GM12878 (cell line): ENCODE results near the gene LMX1A. TPM values are rescaled to one million over a fixed set of nuclear protein-coding genes. Genes with fewer than 3 reads are reported as not detected.

Experiments used
- ATAC-seq: fragments of 200-7000 bp; cut with Tn5 transposase; 3 replicates; pipeline ENCODE4 v1.9.1; 2020; ENCODE audit warnings: mild to moderate bottlenecking, moderate library complexity
- BruUV-seq: library from RNA; stranded (reverse); fragments of 400-500 nt; replicated peaks from 2 replicates; lab custom pipeline; 2021; lab: Mats Ljungman, UMichigan
- CTCF ChIA-PET: fragments of 300-600 bp; sonication (Branson Sonifier 250); formaldehyde crosslinking; extraction: SDS; loops from one replicate; lab custom pipeline; 2021; ENCODE audit warnings: inconsistent platforms; lab: Yijun Ruan, JAX
- POLR2A ChIA-PET: fragments of 350-600 bp; formaldehyde crosslinking; extraction: SDS; loops from one replicate; lab custom pipeline; 2021; ENCODE audit warnings: inconsistent platforms; lab: Charles Lee
- RAD21 ChIA-PET: fragments of 300-600 bp; sonication (Branson Sonifier 250); formaldehyde crosslinking; loops from one replicate; lab custom pipeline; 2023; ENCODE audit warnings: antibody characterized with exemption; ENCODE audit not compliant: unreplicated experiment; lab: Charles Lee
- SMC1A ChIA-PET: fragments of 300-600 bp; sonication (Branson Sonifier 250); formaldehyde crosslinking; loops from one replicate; lab custom pipeline; 2023; ENCODE audit not compliant: unreplicated experiment, uncharacterized antibody; lab: Charles Lee
- DNase-seq: peaks from one replicate; pipeline ENCODE4 v3.0.0-alpha.2; 2011; ENCODE audit warnings: low read depth, low spot score
- FAIRE-seq: peaks from 3 replicates; lab custom pipeline; 2011; peaks lifted over from hg19 to GRCh38; lab: Jason Lieb, UNC
- H2AFZ ChIP-seq: 2 replicates; pipeline ENCODE4 v1.6.0; 2011; ENCODE audit warnings: low read depth, low read length, control low read depth; ENCODE audit not compliant: control insufficient read depth
- H3K27ac ChIP-seq: 2 replicates; pipeline ENCODE4 v1.5.1; 2011; ENCODE audit warnings: control low read depth; ENCODE audit not compliant: control insufficient read depth, insufficient read depth
- H3K27me3 ChIP-seq, 2 experiments: replicated peaks in 1 of 2; 2 replicates each; pipeline versions ENCODE4 v1.6.0 to v1.6.1; 2011; ENCODE audit warnings: low read length in 1 of 2; ENCODE audit not compliant: control insufficient read depth in 2 of 2, insufficient read depth in 2 of 2
- H3K36me3 ChIP-seq, 2 experiments: 2 replicates each; pipeline ENCODE4 v1.5.1; 2011; ENCODE audit warnings: low read length in 1 of 2; ENCODE audit not compliant: control insufficient read depth in 2 of 2, insufficient read depth in 2 of 2
- H3K4me1 ChIP-seq: 2 replicates; pipeline ENCODE4 v1.6.1; 2011; ENCODE audit warnings: mild to moderate bottlenecking, low read length, moderate library complexity, mixed read lengths; ENCODE audit not compliant: control insufficient read depth, insufficient read depth
- H3K4me2 ChIP-seq: 2 replicates; pipeline ENCODE4 v1.6.0; 2011; ENCODE audit warnings: control low read depth; ENCODE audit not compliant: control insufficient read depth, insufficient read depth
- H3K4me3 ChIP-seq: fragments of 200-600 bp; sonication (generic); 2 replicates; pipeline ENCODE4 v1.5.1; 2016
- H3K79me2 ChIP-seq: 2 replicates; pipeline ENCODE4 v1.6.0; 2011; ENCODE audit warnings: low read length; ENCODE audit not compliant: control insufficient read depth, insufficient read depth
- H3K9ac ChIP-seq: 2 replicates; pipeline ENCODE4 v1.8.0; 2011; ENCODE audit warnings: low read length, control low read depth, mixed read lengths; ENCODE audit not compliant: control insufficient read depth, insufficient read depth
- H3K9me3 ChIP-seq: replicated peaks from 3 replicates; pipeline ENCODE4 v1.5.1; 2011; ENCODE audit warnings: mild to moderate bottlenecking, low read length; ENCODE audit not compliant: control insufficient read depth, insufficient read depth
- H4K20me1 ChIP-seq: 2 replicates; pipeline ENCODE4 v1.6.0; 2011; ENCODE audit not compliant: control insufficient read depth, insufficient read depth
- ASH2L ChIP-seq: fragments of 300-600, 200-600 bp; sonication (generic); IDR thresholded peaks from 2 replicates; pipeline ENCODE4 v1.6.1; 2017; ENCODE audit warnings: low read depth, mild to moderate bottlenecking, borderline replicate concordance
- CBX5 ChIP-seq: sonication (generic); IDR thresholded peaks from 2 replicates; pipeline ENCODE4 v1.6.1; 2016; ENCODE audit warnings: low read depth, moderate library complexity, mild to moderate bottlenecking, inconsistent platforms
- LARP7 ChIP-seq: fragments of 450-650 bp; IDR thresholded peaks from 2 replicates; pipeline ENCODE4 v1.6.1; 2017; ENCODE audit warnings: mild to moderate bottlenecking
- PAX8 ChIP-seq: fragments of 450-650 bp; IDR thresholded peaks from 2 replicates; pipeline ENCODE4 v1.6.1; 2017; ENCODE audit warnings: mild to moderate bottlenecking, moderate library complexity
- POLR2AphosphoS5 ChIP-seq: IDR thresholded peaks from 2 replicates; pipeline ENCODE4 v1.6.1; 2011; ENCODE audit warnings: mild to moderate bottlenecking, low read length, inconsistent platforms
- RELA ChIP-seq: fragments of 450-650 bp; IDR thresholded peaks from 2 replicates; pipeline ENCODE4 v1.8.0; 2014; ENCODE audit warnings: borderline replicate concordance; ENCODE audit not compliant: partially characterized antibody
- RFX5 ChIP-seq: IDR thresholded peaks from 2 replicates; pipeline ENCODE4 v1.6.1; 2011; ENCODE audit warnings: low read depth, low read length, improper control_type of control experiment
- SPI1 ChIP-seq: IDR thresholded peaks from 2 replicates; pipeline ENCODE4 v1.6.1; 2011; ENCODE audit warnings: low read depth, mild to moderate bottlenecking, low read length, moderate library complexity, borderline replicate concordance; ENCODE audit not compliant: insufficient read depth
- SREBF2 ChIP-seq: IDR thresholded peaks from 2 replicates; pipeline ENCODE4 v1.6.1; 2012; ENCODE audit warnings: mild to moderate bottlenecking, low read length
- SUPT20H ChIP-seq: IDR thresholded peaks from 2 replicates; pipeline ENCODE4 v1.6.1; 2011; ENCODE audit warnings: low read depth, mild to moderate bottlenecking, low read length, moderate library complexity, borderline replicate concordance; ENCODE audit not compliant: control insufficient read depth
- ZNF622 ChIP-seq: fragments of 450-650 bp; IDR thresholded peaks from 2 replicates; pipeline ENCODE4 v1.6.1; 2017; ENCODE audit warnings: mild to moderate bottlenecking, inconsistent platforms
- WGBS: methylation state at CpG from one replicate; pipeline ENCODE4 v1.1.6; 2016; ENCODE audit warnings: low lambda C conversion rate; ENCODE audit not compliant: insufficient replicate concordance, insufficient coverage; ENCODE audit errors: missing lambda C conversion rate; 5-methylcytosine and 5-hydroxymethylcytosine counted together
- in situ Hi-C: fragments of 300-500 bp; cut with MboI; formaldehyde crosslinking; loops from 9 replicates; pipeline ENCODE4 v1.14.3; 2018; ENCODE audit warnings: mixed read lengths
- intact Hi-C: fragments of 100-400 bp; cut with micrococcal nuclease; formaldehyde crosslinking; loops from one replicate; pipeline ENCODE4 v1.14.2; 2022; ENCODE audit not compliant: unreplicated experiment
- polyA plus RNA-seq, 11 experiments: library from polyadenylated mRNA; depleted of rRNA in 4 of 11; unstranded in 6 of 11; stranded (reverse) in 5 of 11; fragments of >200 nt; fragmentation: Nextera tagmentation in 4 of 11; fragmentation: Illumina TruSeq in 1 of 11; extraction: Ambion mirVana in 4 of 11; extraction: Trizol in 1 of 11; gene quantifications; 1 replicate in 1 of 11; 2 replicates in 10 of 11; pipeline versions ENCODE4 v1.2.1 to v1.2.3, GENCODE V29; 2011 to 2016; ENCODE audit warnings: inconsistent platforms in 2 of 11, missing spikeins in 2 of 11, low read depth in 1 of 11
- total RNA-seq, 4 experiments: library from RNA; depleted of rRNA in 3 of 4; stranded (reverse); fragments of >200 nt in 3 of 4; fragmentation: Illumina TruSeq in 1 of 4; extraction: Trizol in 1 of 4; gene quantifications; 2 replicates each; pipeline versions ENCODE4 v1.2.1 to v1.2.3, GENCODE V29; 2013 to 2021
- TF ChIP-seq, protein P1 (sequence below): fragments of 450-650 bp; formaldehyde crosslinking; IDR thresholded peaks from 2 replicates; pipeline ENCODE4 v1.5.0; 2022; ENCODE audit warnings: mild to moderate bottlenecking, missing genetic modification characterization
- TF ChIP-seq, protein P2 (sequence below): fragments of 150-350 bp; IDR thresholded peaks from 2 replicates; pipeline ENCODE4 v1.6.1; 2014; ENCODE audit warnings: mild to moderate bottlenecking, low read depth, low read length
- TF ChIP-seq, protein P3 (sequence below): fragments of 450-650 bp; IDR thresholded peaks from 2 replicates; pipeline ENCODE4 v1.6.1; 2016; ENCODE audit warnings: mild to moderate bottlenecking
- TF ChIP-seq, protein P4 (sequence below): IDR thresholded peaks from 2 replicates; pipeline ENCODE4 v1.6.1; 2011; ENCODE audit warnings: borderline replicate concordance, low read depth, mild to moderate bottlenecking, moderate library complexity, mixed read lengths, low read length; ENCODE audit not compliant: insufficient read depth; ENCODE audit errors: extremely low read length

LMX1A gene
- total and polyA plus RNA-seq, 10 of the 15 experiments (the other 5 are each of a cell fraction or from before 2014, with no cell fraction given) = not detected

DNA sequence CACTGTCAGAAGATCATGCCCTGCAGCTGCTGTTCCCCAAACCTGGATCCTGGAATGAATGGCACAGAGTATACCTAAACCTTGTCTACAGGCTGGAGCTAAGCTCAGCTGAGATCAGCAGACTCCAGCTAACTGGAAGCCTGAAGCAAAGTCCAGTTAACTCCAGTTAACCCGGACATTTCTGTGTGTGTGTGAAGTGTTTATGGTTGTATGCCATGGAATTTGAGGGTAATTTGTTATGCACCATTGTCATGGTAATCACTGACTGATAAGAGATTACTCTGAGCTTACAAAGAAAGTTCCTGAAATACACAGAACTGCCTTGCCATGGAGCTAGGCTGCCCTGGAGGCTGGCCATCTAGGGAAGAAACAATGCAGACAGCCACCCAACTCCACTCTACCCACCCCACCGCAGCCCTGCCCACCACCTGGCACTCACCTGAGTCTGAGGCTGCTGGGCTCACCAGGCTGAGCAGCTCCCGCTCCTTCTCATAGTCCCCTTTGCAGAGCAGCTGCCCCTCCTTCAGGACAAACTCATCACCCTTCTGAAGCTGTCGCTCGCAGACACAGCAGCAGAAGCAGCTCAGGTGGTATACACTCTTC is 107.4 kb downstream of the LMX1A start:
- no peak for TF ChIP-seq CBX5
- TF ChIP-seq ZNF622 = no peak
- no peak for TF ChIP-seq SREBF2
- TF ChIP-seq RFX5 = no peak
- no peak for TF ChIP-seq SPI1
- TF ChIP-seq LARP7 = no peak
- TF ChIP-seq POLR2AphosphoS5 = no peak
- TF ChIP-seq, protein P1, sequence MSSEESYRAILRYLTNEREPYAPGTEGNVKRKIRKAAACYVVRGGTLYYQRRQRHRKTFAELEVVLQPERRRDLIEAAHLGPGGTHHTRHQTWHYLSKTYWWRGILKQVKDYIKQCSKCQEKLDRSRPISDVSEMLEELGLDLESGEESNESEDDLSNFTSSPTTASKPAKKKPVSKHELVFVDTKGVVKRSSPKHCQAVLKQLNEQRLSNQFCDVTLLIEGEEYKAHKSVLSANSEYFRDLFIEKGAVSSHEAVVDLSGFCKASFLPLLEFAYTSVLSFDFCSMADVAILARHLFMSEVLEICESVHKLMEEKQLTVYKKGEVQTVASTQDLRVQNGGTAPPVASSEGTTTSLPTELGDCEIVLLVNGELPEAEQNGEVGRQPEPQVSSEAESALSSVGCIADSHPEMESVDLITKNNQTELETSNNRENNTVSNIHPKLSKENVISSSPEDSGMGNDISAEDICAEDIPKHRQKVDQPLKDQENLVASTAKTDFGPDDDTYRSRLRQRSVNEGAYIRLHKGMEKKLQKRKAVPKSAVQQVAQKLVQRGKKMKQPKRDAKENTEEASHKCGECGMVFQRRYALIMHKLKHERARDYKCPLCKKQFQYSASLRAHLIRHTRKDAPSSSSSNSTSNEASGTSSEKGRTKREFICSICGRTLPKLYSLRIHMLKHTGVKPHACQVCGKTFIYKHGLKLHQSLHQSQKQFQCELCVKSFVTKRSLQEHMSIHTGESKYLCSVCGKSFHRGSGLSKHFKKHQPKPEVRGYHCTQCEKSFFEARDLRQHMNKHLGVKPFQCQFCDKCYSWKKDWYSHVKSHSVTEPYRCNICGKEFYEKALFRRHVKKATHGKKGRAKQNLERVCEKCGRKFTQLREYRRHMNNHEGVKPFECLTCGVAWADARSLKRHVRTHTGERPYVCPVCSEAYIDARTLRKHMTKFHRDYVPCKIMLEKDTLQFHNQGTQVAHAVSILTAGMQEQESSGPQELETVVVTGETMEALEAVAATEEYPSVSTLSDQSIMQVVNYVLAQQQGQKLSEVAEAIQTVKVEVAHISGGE (CRISPR knock-in tag) = no peak
- TF ChIP-seq, protein P2, sequence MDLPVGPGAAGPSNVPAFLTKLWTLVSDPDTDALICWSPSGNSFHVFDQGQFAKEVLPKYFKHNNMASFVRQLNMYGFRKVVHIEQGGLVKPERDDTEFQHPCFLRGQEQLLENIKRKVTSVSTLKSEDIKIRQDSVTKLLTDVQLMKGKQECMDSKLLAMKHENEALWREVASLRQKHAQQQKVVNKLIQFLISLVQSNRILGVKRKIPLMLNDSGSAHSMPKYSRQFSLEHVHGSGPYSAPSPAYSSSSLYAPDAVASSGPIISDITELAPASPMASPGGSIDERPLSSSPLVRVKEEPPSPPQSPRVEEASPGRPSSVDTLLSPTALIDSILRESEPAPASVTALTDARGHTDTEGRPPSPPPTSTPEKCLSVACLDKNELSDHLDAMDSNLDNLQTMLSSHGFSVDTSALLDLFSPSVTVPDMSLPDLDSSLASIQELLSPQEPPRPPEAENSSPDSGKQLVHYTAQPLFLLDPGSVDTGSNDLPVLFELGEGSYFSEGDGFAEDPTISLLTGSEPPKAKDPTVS = no peak
- no peak for TF ChIP-seq RELA
- no peak for TF ChIP-seq PAX8
- TF ChIP-seq, protein P3, sequence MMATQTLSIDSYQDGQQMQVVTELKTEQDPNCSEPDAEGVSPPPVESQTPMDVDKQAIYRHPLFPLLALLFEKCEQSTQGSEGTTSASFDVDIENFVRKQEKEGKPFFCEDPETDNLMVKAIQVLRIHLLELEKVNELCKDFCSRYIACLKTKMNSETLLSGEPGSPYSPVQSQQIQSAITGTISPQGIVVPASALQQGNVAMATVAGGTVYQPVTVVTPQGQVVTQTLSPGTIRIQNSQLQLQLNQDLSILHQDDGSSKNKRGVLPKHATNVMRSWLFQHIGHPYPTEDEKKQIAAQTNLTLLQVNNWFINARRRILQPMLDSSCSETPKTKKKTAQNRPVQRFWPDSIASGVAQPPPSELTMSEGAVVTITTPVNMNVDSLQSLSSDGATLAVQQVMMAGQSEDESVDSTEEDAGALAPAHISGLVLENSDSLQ = no peak
- no peak for TF ChIP-seq ASH2L
- TF ChIP-seq, protein P4, sequence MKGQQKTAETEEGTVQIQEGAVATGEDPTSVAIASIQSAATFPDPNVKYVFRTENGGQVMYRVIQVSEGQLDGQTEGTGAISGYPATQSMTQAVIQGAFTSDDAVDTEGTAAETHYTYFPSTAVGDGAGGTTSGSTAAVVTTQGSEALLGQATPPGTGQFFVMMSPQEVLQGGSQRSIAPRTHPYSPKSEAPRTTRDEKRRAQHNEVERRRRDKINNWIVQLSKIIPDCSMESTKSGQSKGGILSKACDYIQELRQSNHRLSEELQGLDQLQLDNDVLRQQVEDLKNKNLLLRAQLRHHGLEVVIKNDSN = no peak
- TF ChIP-seq SUPT20H = no peak
- TF ChIP-seq, all 136 proteins: peak for 0
- 30% methylated on average over 5 of the region's 5 CpGs for WGBS

More for the DNA sequence above, 107.4 kb downstream of the LMX1A start:
- Histone ChIP-seq H3K36me3 (no peaks in the 10 kb centered on the region), H2AFZ (no peak overlapping the region), H3K27ac (no peak overlapping the region), H3K9ac (no peak overlapping the region), H3K4me3 (no peak overlapping the region), H3K4me2 (no peak overlapping the region), H3K79me2 (no peaks in the 10 kb centered on the region), H4K20me1 (no peaks in the 10 kb centered on the region), H3K9me3 (no peaks in the 10 kb centered on the region), H3K4me1 (no peaks in the 10 kb centered on the region), H3K27me3 (no peaks in the 10 kb centered on the region)
- ATAC-seq (no peak), DNase-seq (no peak), FAIRE-seq (no peak)
- RAD21 ChIA-PET = no interaction called here
- POLR2A ChIA-PET = no interaction called here
- intact Hi-C loops (no loop called here), in situ Hi-C loops (no loop called here)
- no TSS peak for BruUV-seq
- CTCF ChIA-PET = interaction anchor here (1.6 to 2.3 kb wide), 2 partner anchors 9 to 118 kb away, joined by 3 to 7 read pairs; no protein-coding TSS in a partner anchor
- SMC1A ChIA-PET = no interaction called here
